Measurements from ENCODE around the gene BFSP2.
"Not testable (repeated sequence)": the region's sequence is repeated elsewhere in the genome, so short reads cannot be mapped to it uniquely, and the experiment has no call there.

The BFSP2 gene

GRCh38 chr3:133482474-133482873 is 82.6 kb downstream of the BFSP2 start:
- not testable (repeated sequence) for DNase-seq

GRCh38 chr3:133486658-133487057 is 86.8 kb downstream of the BFSP2 start:
- DNase-seq: no peak

- DNase-seq: no peak
These were observed 87.3 kb downstream of the BFSP2 start for GRCh38 chr3:133487204-133487603.

DNA sequence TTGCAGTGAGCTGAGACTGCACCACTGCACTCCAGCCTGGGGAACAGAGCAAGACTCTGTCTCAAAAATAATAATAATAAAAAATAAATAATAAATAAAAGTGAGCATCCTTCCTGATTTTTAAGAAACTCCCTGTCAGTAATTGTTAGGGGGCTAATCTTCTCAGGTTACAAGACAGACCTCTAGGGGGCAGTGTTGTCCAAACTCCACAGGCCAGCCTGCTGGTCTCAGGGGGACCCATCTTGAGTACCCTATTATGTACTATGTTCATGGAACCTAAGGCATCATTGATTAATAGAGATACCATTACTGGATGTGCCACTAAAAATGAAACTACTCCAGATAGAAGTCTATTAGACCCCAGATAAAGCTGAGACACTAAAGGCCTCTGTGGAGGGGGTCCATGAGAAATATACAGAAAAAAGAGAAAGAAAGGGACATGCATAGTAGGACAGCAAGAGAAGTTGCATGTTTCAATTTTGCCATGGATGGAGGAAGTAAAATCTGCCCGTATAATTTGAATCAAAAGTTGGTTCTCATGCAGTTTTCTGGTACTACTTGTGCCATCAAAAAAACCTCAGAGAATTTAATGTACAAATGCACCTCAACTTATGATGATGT is 88.2 kb downstream of the BFSP2 start:
- DNase-seq: no peak

DNA sequence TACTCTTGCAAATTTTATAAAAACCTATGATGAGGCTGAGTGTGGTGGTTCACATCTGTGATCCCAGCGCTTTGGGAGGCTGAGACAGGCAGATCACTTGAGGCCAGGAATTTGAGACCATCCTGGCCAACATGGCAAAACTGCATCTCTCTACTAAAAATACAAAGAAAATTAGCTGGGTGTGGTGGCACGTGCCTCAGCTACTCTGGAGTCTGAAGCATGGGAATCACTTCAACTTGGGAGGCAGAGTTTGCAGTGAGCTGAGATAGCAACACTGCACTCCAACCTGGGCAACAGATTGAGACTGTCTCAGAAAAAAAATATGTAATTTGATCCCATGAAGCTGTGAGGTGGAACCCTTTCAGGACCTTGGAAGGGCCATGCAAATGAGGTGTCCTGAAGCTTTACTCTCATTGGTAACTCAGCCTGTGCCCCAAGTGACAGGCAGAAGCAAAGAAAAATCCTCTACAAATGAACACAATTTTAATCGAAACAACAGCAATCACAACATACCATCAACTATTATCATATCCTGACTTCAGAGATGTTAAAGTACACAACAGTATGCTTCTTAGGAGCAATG is 89.0 kb downstream of the BFSP2 start:
- DNase-seq: no peak

DNA sequence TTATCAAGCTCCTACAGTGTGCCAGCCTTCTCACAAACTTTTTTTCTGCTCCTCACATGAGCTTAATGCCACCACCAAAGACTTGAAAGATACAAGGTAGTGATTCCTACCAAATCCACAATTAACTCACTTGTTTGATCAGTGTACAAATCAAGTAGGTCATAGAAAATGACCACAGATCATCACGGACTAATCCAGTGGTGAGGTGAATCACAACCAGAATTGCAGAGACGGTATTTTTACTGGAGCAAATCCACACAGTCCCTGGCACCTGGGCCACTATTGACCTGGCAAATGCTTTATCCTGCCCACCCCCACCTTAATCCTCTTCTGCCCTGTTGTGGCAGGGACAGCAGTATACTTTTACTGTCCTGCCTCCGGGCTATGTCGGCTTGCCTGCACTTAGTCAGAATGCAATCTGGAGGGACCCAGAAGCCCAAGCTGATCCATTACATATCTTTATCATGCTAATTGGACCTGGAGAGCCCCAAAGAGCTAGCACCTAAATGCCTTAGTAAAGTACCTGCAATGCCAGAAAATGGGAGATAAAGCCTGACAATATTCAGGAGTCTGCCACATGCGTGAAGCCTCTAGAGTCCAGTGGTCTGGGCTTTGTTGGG is 89.7 kb downstream of the BFSP2 start:
- DNase-seq: no peak

DNA sequence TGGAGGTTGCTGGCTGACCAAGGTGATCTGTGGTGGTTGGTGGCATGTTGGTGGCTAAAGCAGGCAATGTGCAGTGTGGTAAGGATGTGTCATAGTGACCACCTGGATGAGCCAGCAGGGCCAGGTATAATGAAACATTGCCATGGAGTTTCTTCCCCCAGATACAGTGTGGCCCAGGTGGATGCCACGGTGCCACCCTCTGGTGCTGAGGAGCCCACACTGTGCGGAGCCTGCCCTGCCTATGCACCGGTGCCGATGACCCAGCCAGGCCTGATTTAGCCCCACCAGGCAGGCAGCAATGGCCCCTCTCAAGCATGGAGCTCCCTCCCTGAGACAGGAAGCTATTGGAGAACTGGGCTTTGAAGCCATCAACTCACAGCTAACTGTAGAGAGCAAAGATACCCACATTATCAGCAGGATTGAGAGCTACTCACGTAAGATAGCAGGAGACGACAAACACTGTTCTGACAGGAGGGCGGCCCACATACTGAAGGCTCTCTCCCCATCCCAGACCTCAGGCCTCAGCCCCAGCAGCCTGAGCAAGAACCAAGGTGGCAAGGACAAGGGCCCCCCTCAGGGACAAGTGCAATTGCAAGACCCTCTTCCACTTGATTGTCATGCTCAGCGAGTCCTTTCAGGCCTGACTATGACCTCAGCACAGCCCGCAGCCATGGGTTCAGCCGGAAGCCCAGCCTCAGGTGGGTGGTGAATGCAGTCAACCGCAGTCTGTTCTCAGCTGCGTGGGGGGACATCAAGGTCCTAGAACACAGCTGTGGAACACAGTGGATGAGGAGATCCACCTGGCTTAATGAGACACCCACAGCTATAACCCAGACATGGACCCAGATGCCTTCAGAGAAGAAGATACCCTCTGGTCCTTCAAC is 90.9 kb downstream of the BFSP2 start:
- no peak for DNase-seq

- DNase-seq: no peak
These were observed 91.7 kb downstream of the BFSP2 start for GRCh38 chr3:133491481-133492059.

- DNase-seq: no peak
These were observed 92.4 kb downstream of the BFSP2 start for GRCh38 chr3:133492159-133492741.

DNA sequence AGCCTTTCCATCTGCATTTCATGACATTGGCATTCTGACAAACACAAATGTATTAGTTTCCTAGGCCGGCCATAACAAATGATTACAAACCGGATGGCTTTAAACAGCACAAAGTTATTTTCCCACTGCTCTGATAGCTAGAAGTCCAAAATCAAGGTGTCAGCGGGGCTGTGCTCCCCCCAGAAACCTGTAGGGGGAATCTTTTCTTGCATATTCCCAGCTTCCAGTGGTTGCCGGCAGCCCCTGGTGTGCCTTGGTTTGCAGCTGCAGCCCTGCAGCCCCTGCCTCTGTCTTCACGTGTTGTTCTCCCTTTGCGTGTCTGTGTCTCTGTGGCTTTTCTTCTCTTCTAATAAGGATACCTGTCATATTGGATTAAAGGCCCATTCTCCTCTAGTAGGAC is 94.6 kb downstream of the BFSP2 start:
- no peak for DNase-seq

- DNase-seq: not testable (repeated sequence)
These were observed 102.7 kb downstream of the BFSP2 start for GRCh38 chr3:133502542-133502941.

- DNase-seq: no peak
These were observed 103.6 kb downstream of the BFSP2 start for GRCh38 chr3:133503409-133503808.

GRCh38 chr3:133504736-133505135 is 104.9 kb downstream of the BFSP2 start:
- no peak for DNase-seq

GRCh38 chr3:133505813-133506212 is 106.0 kb downstream of the BFSP2 start:
- DNase-seq: no peak

- DNase-seq: no peak
These were observed 106.5 kb downstream of the BFSP2 start for GRCh38 chr3:133506215-133506901.

GRCh38 chr3:133509488-133509887 is 109.6 kb downstream of the BFSP2 start:
- DNase-seq: no peak

DNA sequence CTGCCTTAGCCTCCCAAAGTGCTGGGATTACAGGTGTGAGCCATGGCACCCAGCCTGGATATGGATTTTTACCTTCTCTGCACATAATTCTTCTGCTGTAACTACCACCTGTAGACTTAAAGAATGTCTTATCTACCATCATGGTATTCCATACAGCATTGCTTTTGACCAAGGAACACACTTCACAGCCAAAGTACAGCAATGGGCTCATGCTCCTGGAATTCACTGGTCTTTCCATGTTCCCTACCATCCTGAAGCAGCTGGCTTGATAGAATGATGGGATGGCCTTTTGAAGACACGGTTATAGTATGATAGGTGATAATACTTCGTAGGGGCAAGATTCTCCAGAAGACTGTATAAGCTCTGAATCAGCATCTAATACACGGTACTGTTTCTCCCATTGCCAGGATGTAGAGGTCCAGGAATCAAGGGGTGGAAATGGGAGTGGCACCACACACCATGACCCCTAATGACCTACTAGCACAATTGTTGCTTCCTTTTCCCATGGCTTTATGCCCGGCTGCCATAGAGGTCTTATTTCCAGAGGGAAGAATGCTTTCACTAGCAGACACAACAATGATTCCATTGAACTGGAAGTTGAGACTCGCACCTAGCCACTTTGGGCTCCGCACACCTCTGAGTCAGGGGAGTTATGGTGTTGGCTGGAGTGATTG is 112.7 kb downstream of the BFSP2 start:
- no peak for DNase-seq

GRCh38 chr3:133514418-133514817 is 114.6 kb downstream of the BFSP2 start:
- no peak for DNase-seq

GRCh38 chr3:133515127-133515526 is 115.3 kb downstream of the BFSP2 start:
- DNase-seq: no peak

DNA sequence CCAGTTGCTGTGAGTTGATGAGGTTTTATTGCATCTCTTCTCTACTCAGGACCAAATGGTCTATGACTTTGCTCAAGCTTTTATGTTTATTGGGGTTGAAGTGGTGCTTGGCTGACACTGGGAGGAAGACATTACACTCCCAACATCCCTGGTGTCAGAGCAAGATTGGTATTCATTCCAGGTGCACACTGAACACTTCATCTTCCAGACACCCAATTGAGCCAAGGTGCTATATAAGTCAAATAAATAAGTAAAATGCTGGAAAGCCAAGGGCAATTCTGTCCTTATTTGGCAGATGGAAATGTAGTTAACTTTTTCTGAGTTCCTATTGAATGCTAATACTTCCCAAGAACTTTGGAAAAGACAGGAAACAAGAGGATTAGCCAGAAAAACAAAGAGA is 120.4 kb downstream of the BFSP2 start:
- DNase-seq: no peak

GRCh38 chr3:133520938-133521337 is 121.1 kb downstream of the BFSP2 start:
- peak; percentile 18 for DNase-seq

- DNase-seq: no peak
These were observed 122.1 kb downstream of the BFSP2 start for GRCh38 chr3:133521946-133522345.
